GM23338 (cell line): ENCODE measurements around the gene PTPRA. TPM values are rescaled to one million over a fixed set of nuclear protein-coding genes. Genes with fewer than 3 reads are reported as not detected.

ENCODE experiments used
- EZH2phosphoT487 ChIP-seq: fragments of 200-600 bp; sonication (generic); IDR thresholded peaks from one replicate; pipeline ENCODE4 v1.8.1; 2018; ENCODE audit warnings: antibody characterized with exemption; ENCODE audit not compliant: unreplicated experiment
- JUNB ChIP-seq: IDR thresholded peaks from one replicate; pipeline ENCODE4 v1.6.1; 2016; ENCODE audit warnings: antibody characterized with exemption; ENCODE audit not compliant: unreplicated experiment
- POLR2AphosphoS5 ChIP-seq: IDR thresholded peaks from 2 replicates; pipeline ENCODE4 v1.6.1; 2016; ENCODE audit warnings: antibody characterized with exemption, low read depth
- STAT1 ChIP-seq: IDR thresholded peaks from one replicate; pipeline ENCODE4 v1.6.1; 2016; ENCODE audit warnings: antibody characterized with exemption; ENCODE audit not compliant: unreplicated experiment
- ZNF331 ChIP-seq: fragments of 250-450 bp; sonication (Bioruptor Pico); IDR thresholded peaks from 2 replicates; pipeline ENCODE4 v1.5.0; 2020; ENCODE audit warnings: low read depth, mild to moderate bottlenecking, moderate library complexity
- polyA plus RNA-seq: library from polyadenylated mRNA; unstranded; fragments of >200 nt; fragmentation: Nextera tagmentation; extraction: Ambion mirVana; gene quantifications from 2 replicates; pipeline ENCODE4 v1.2.1, GENCODE V29; 2016
- total RNA-seq: library from RNA; depleted of rRNA; stranded (reverse); fragments of >200 nt; shearing (Covaris generic); gene quantifications from 2 replicates; pipeline ENCODE4 v1.2.3, GENCODE V29; 2014
- TF ChIP-seq, protein P1 (sequence below): fragments of 250-450 bp; sonication (Bioruptor Pico); IDR thresholded peaks from 2 replicates; pipeline ENCODE4 v1.5.0; 2020; ENCODE audit warnings: mild to moderate bottlenecking, moderate library complexity
- TF ChIP-seq, protein P2 (sequence below): IDR thresholded peaks from one replicate; pipeline ENCODE4 v1.6.1; 2018; ENCODE audit warnings: antibody characterized with exemption; ENCODE audit not compliant: unreplicated experiment

Gene PTPRA
- total and polyA plus RNA-seq, 2 experiments from 2014 or later: 37.8 to 39.3 TPM

GRCh38 chr20:2858591-2858990 is 14.7 kb upstream of the PTPRA start (continued):
- TF ChIP-seq, protein P1, sequence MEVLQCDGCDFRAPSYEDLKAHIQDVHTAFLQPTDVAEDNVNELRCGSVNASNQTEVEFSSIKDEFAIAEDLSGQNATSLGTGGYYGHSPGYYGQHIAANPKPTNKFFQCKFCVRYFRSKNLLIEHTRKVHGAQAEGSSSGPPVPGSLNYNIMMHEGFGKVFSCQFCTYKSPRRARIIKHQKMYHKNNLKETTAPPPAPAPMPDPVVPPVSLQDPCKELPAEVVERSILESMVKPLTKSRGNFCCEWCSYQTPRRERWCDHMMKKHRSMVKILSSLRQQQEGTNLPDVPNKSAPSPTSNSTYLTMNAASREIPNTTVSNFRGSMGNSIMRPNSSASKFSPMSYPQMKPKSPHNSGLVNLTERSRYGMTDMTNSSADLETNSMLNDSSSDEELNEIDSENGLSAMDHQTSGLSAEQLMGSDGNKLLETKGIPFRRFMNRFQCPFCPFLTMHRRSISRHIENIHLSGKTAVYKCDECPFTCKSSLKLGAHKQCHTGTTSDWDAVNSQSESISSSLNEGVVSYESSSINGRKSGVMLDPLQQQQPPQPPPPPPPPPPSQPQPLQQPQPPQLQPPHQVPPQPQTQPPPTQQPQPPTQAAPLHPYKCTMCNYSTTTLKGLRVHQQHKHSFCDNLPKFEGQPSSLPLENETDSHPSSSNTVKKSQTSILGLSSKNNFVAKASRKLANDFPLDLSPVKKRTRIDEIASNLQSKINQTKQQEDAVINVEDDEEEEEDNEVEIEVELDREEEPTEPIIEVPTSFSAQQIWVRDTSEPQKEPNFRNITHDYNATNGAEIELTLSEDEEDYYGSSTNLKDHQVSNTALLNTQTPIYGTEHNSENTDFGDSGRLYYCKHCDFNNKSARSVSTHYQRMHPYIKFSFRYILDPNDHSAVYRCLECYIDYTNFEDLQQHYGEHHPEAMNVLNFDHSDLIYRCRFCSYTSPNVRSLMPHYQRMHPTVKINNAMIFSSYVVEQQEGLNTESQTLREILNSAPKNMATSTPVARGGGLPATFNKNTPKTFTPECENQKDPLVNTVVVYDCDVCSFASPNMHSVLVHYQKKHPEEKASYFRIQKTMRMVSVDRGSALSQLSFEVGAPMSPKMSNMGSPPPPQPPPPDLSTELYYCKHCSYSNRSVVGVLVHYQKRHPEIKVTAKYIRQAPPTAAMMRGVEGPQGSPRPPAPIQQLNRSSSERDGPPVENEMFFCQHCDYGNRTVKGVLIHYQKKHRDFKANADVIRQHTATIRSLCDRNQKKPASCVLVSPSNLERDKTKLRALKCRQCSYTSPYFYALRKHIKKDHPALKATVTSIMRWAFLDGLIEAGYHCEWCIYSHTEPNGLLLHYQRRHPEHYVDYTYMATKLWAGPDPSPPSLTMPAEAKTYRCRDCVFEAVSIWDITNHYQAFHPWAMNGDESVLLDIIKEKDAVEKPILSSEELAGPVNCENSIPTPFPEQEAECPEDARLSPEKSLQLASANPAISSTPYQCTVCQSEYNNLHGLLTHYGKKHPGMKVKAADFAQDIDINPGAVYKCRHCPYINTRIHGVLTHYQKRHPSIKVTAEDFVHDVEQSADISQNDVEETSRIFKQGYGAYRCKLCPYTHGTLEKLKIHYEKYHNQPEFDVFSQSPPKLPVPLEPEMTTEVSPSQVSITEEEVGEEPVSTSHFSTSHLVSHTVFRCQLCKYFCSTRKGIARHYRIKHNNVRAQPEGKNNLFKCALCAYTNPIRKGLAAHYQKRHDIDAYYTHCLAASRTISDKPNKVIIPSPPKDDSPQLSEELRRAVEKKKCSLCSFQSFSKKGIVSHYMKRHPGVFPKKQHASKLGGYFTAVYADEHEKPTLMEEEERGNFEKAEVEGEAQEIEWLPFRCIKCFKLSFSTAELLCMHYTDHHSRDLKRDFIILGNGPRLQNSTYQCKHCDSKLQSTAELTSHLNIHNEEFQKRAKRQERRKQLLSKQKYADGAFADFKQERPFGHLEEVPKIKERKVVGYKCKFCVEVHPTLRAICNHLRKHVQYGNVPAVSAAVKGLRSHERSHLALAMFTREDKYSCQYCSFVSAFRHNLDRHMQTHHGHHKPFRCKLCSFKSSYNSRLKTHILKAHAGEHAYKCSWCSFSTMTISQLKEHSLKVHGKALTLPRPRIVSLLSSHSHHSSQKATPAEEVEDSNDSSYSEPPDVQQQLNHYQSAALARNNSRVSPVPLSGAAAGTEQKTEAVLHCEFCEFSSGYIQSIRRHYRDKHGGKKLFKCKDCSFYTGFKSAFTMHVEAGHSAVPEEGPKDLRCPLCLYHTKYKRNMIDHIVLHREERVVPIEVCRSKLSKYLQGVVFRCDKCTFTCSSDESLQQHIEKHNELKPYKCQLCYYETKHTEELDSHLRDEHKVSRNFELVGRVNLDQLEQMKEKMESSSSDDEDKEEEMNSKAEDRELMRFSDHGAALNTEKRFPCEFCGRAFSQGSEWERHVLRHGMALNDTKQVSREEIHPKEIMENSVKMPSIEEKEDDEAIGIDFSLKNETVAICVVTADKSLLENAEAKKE (CRISPR knock-in tag): no peak
- TF ChIP-seq, protein P2, sequence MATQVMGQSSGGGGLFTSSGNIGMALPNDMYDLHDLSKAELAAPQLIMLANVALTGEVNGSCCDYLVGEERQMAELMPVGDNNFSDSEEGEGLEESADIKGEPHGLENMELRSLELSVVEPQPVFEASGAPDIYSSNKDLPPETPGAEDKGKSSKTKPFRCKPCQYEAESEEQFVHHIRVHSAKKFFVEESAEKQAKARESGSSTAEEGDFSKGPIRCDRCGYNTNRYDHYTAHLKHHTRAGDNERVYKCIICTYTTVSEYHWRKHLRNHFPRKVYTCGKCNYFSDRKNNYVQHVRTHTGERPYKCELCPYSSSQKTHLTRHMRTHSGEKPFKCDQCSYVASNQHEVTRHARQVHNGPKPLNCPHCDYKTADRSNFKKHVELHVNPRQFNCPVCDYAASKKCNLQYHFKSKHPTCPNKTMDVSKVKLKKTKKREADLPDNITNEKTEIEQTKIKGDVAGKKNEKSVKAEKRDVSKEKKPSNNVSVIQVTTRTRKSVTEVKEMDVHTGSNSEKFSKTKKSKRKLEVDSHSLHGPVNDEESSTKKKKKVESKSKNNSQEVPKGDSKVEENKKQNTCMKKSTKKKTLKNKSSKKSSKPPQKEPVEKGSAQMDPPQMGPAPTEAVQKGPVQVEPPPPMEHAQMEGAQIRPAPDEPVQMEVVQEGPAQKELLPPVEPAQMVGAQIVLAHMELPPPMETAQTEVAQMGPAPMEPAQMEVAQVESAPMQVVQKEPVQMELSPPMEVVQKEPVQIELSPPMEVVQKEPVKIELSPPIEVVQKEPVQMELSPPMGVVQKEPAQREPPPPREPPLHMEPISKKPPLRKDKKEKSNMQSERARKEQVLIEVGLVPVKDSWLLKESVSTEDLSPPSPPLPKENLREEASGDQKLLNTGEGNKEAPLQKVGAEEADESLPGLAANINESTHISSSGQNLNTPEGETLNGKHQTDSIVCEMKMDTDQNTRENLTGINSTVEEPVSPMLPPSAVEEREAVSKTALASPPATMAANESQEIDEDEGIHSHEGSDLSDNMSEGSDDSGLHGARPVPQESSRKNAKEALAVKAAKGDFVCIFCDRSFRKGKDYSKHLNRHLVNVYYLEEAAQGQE: no peak
- no peak for TF ChIP-seq JUNB
- no peak for TF ChIP-seq STAT1
- no peak for TF ChIP-seq EZH2phosphoT487
- no peak for TF ChIP-seq ZNF331 (CRISPR knock-in tag)
- no peak for TF ChIP-seq POLR2AphosphoS5
